BE2C (cell line): Measurements from ENCODE around the gene TNFRSF1A.
A peak's percentile ranks its signal among the peaks of the same experiment; 100 is the strongest.
"Not testable (repeated sequence)": the region's sequence is repeated elsewhere in the genome, so short reads cannot be mapped to it uniquely, and the experiment has no call there.

Source experiments
- DNase-seq: peaks from one replicate; pipeline ENCODE4 v3.0.0-alpha.2; 2020
- H3K27me3 ChIP-seq: fragments of 250-450 bp; sonication (Bioruptor Pico); 2 replicates; pipeline ENCODE4 v1.5.1; 2020; ENCODE audit warnings: mild to moderate bottlenecking
- H3K36me3 ChIP-seq: fragments of 250-450 bp; sonication (Bioruptor Pico); 2 replicates; pipeline ENCODE4 v1.5.1; 2020; ENCODE audit warnings: mild to moderate bottlenecking
- H3K4me1 ChIP-seq: fragments of 250-450 bp; sonication (Bioruptor Pico); 2 replicates; pipeline ENCODE4 v1.5.1; 2020
- H3K4me3 ChIP-seq: 2 replicates; pipeline ENCODE4 v1.5.1; 2011; ENCODE audit warnings: low read depth, low read length
- H3K9me3 ChIP-seq: fragments of 250-450 bp; sonication (Bioruptor Pico); 2 replicates; pipeline ENCODE4 v1.5.1; 2020
- CTCF ChIP-seq: IDR thresholded peaks from 2 replicates; pipeline ENCODE4 v1.5.1; 2012; ENCODE audit warnings: mild to moderate bottlenecking, low read depth, low read length

TNFRSF1A gene

GRCh38 chr12:6338955-6339354 is 2.9 kb downstream of the TNFRSF1A start:
- H3K27me3 ChIP-seq, result no peaks in the 10 kb centered on the region

GRCh38 chr12:6338536-6338935 is 3.3 kb downstream of the TNFRSF1A start:
- H3K4me1 ChIP-seq, result peaks cover 26% of the 10 kb centered on the region
- DNase-seq, H3K27me3 ChIP-seq, H3K9me3 ChIP-seq, H3K36me3 ChIP-seq, H3K4me3 ChIP-seq: not testable (repeated sequence)

More at GRCh38 chr12:6338955-6339354, 2.9 kb downstream of the TNFRSF1A start:
- Histone ChIP-seq H3K4me3 (no peak overlapping the region), H3K4me1 (peaks cover 26% of the 10 kb centered on the region), H3K36me3 (no peaks in the 10 kb centered on the region), H3K9me3 (no peaks in the 10 kb centered on the region)
- TF ChIP-seq CTCF, result no peak
- no peak for DNase-seq

- no peak for DNase-seq
- Histone ChIP-seq H3K27me3 (no peaks in the 10 kb centered on the region), H3K9me3 (no peaks in the 10 kb centered on the region), H3K4me3 (no peak overlapping the region), H3K36me3 (no peaks in the 10 kb centered on the region), H3K4me1 (peaks cover 26% of the 10 kb centered on the region)
- no peak for TF ChIP-seq CTCF
Observed at GRCh38 chr12:6337958-6338433, 3.9 kb downstream of the TNFRSF1A start.

GRCh38 chr12:6336889-6337853 is 4.7 kb downstream of the TNFRSF1A start:
- no peak for DNase-seq
- H3K27me3 ChIP-seq, result no peaks in the 10 kb centered on the region
- H3K9me3 ChIP-seq, result no peaks in the 10 kb centered on the region
- peaks cover 26% of the 10 kb centered on the region for H3K4me1 ChIP-seq
- H3K36me3 ChIP-seq, result no peaks in the 10 kb centered on the region
- TF ChIP-seq CTCF, result no peak
- peak overlapping the region; percentile 30; the same call in 1 of the 2 replicates for H3K4me3 ChIP-seq

GRCh38 chr12:6336079-6336888 is 5.6 kb downstream of the TNFRSF1A start:
- TF ChIP-seq CTCF, result no peak
- H3K36me3 ChIP-seq, result no peaks in the 10 kb centered on the region
- H3K4me3 ChIP-seq, result peak overlapping the region; percentile 46
- no peaks in the 10 kb centered on the region for H3K9me3 ChIP-seq
- peak; percentile 93 for DNase-seq
- no peaks in the 10 kb centered on the region for H3K27me3 ChIP-seq
- peaks cover 26% of the 10 kb centered on the region for H3K4me1 ChIP-seq

GRCh38 chr12:6335451-6336078 is 6.3 kb downstream of the TNFRSF1A start:
- peaks cover 26% of the 10 kb centered on the region for H3K4me1 ChIP-seq
- peak; percentile 83 for DNase-seq

More at GRCh38 chr12:6335451-6336078, 6.3 kb downstream of the TNFRSF1A start:
- Histone ChIP-seq H3K27me3 (no peaks in the 10 kb centered on the region), H3K9me3 (no peaks in the 10 kb centered on the region), H3K36me3 (no peaks in the 10 kb centered on the region), H3K4me3 (peak overlapping the region; percentile 46)
- peak; percentile 61 for TF ChIP-seq CTCF
